HS-27A (cell line): ENCODE results near the gene SNRPN.
"Not testable (repeated sequence)": the region's sequence is repeated elsewhere in the genome, so short reads cannot be mapped to it uniquely, and the experiment has no call there.

Experiments used
- DNase-seq: peaks from one replicate; pipeline ENCODE4 v3.0.0-alpha.2; 2012; ENCODE audit warnings: low read depth, missing footprints

SNRPN gene

GRCh38 chr15:24971052-24971451 is 16.3 kb downstream of the SNRPN start:
- DNase-seq = no peak

DNA sequence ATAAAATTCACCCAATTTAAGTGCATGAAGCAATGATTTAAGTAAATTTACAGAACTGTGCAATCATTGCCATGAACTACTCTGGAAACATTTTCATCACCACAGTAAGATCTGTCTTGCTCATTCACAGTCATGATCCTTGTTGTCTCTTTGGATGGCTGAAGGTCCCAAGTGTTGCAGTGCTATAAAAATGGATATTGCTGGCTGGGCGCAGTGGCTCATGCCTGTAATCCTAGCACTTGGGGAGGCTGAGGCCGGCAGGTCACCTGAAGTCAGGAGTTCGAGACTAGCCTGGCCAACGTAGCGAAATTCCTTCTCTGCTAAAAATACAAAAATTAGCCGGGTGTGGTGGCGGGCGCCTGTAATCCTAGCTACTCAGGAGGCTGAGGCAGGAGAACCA is 17.0 kb downstream of the SNRPN start:
- no peak for DNase-seq

- not testable (repeated sequence) for DNase-seq
Measured at GRCh38 chr15:24972707-24973106, 17.9 kb downstream of the SNRPN start.

DNA sequence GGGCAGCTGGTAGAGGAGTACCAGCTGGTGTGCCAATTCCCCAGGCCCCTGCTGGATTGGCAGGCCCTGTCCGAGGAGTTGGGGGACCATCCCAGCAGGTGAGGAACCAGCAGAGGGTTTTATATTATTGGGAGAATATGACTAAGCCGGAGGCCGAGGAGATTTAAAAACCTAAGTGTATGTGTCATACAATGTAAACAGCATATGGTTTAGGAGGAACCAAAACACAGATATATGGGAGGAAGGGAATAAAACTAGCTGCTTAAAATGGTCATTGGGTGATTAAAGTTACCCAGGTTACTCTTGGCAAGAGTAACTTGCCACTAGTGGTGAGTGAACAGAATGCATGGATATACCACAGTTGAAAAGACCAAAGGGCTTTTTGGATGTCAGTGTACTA is 22.1 kb downstream of the SNRPN start:
- no peak for DNase-seq

- DNase-seq = no peak
Measured at GRCh38 chr15:24977686-24978085, 22.9 kb downstream of the SNRPN start.

- no peak for DNase-seq
Measured at GRCh38 chr15:24985224-24985623, 30.4 kb downstream of the SNRPN start.

DNA sequence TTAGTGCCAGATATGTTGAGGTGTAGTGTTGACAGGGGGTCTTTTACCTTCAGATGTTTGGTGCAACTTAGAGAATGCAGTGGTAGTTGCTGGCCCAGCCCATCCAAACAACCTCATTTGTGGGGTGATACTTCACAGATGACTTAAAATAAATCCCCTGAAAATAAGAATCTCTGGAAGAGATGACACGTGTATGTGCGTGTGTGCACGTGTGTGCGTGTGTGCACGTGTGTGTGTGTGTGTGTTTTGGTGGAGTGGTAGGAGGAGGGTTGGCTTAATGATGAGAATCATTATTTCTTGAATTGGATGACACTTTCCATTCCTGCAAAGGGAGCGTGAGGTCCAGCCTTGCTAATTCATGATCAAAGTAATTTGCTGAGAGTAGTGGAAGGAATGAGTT is 31.9 kb downstream of the SNRPN start:
- DNase-seq = no peak

DNA sequence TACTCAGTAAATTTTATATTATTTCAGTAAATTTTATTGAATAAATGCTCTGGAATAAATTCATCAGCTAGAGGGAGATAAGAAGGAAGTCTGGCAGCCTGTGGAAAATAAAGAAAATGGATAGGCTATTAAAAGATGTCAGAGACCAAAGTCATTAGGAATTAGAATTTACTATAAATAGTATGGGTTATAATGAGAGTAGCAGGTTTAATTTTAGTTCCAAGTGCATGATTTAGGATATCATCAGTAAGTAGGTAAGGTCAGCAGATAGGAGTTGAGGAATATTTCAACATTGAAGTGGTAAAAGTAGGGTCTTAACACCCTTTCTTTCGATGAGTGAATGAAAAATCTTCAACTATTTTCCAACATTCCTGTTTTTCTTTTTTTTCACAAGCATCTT is 64.6 kb downstream of the SNRPN start:
- no peak for DNase-seq

DNA sequence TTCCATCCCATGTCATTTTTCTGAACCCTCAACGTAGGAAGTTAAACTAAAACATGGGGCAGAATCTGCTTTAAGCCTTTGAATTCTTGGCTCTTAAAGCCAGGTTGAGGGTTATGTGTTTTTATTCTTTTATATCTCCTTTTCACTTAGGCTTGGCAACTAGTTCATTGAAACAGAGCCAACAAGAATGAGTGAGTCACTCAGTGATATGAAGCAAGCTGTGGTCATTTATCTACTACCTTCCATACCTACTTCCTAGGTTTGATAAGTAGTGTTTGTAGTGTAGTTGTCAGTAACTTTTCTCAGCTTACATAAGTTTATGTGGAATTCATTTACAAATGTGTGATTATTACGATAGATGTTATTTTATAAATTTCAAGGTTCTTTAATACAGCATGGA is 67.4 kb downstream of the SNRPN start:
- DNase-seq = no peak
